Small intestine (tissue), 7 donors: ENCODE measurements around the gene RRM2. TPM values are rescaled to one million over a fixed set of nuclear protein-coding genes. Genes with fewer than 3 reads are reported as not detected.

Experiments used
- DNase-seq, 2 donors: peaks; one replicate each; pipeline versions ENCODE4 v3.0.0 to v3.0.0-alpha.2; 2013
- FAIRE-seq: peaks from 2 replicates; lab custom pipeline; 2012; peaks lifted over from hg19 to GRCh38; lab: Jason Lieb, UNC
- H3K27ac ChIP-seq, 3 donors: one replicate each; pipeline ENCODE4 v1.5.1; 2013; ENCODE audit warnings: low read length in 2 of 3, mild to moderate bottlenecking in 2 of 3, control low read depth in 1 of 3, inconsistent platforms in 1 of 3, low read depth in 1 of 3, moderate library complexity in 1 of 3
- H3K27me3 ChIP-seq, 3 donors: one replicate each; pipeline ENCODE4 v1.6.1; 2013; ENCODE audit warnings: low read length in 3 of 3, inconsistent platforms in 1 of 3; ENCODE audit not compliant: control insufficient read depth in 3 of 3, insufficient read depth in 3 of 3
- H3K36me3 ChIP-seq, 3 donors: one replicate each; pipeline ENCODE4 v1.6.1; 2013; ENCODE audit warnings: low read length in 3 of 3, inconsistent platforms in 1 of 3, low read depth in 1 of 3, mild to moderate bottlenecking in 1 of 3, moderate library complexity in 1 of 3; ENCODE audit not compliant: control insufficient read depth in 3 of 3, insufficient read depth in 2 of 3
- H3K4me1 ChIP-seq, 3 donors: one replicate each; pipeline ENCODE4 v1.6.1; 2013; ENCODE audit warnings: low read length in 2 of 3, inconsistent platforms in 1 of 3, low read depth in 1 of 3, mild to moderate bottlenecking in 1 of 3, moderate library complexity in 1 of 3; ENCODE audit not compliant: control insufficient read depth in 3 of 3, insufficient read depth in 2 of 3
- H3K4me3 ChIP-seq, 3 donors: one replicate each; pipeline ENCODE4 v1.5.1; 2013; ENCODE audit warnings: low read length in 3 of 3, control low read depth in 1 of 3, inconsistent platforms in 1 of 3, low read depth in 1 of 3, mild to moderate bottlenecking in 1 of 3, moderate library complexity in 1 of 3
- H3K9me3 ChIP-seq, 2 donors: one replicate each; pipeline ENCODE4 v1.6.1; 2013; ENCODE audit warnings: low read depth in 1 of 2, low read length in 1 of 2; ENCODE audit not compliant: control insufficient read depth in 2 of 2, insufficient read depth in 1 of 2
- WGBS, 3 donors: extraction: QIAGEN DNeasy Blood & Tissue Kit; methylation state at CpG; one replicate each; pipeline ENCODE4 v1.1.7; 2013; 5-methylcytosine and 5-hydroxymethylcytosine counted together
- polyA plus RNA-seq, 4 donors: library from polyadenylated mRNA; stranded (reverse) in 3 of 4; unstranded in 1 of 4; fragments of 200-250 nt in 3 of 4; fragments of 120-200 nt in 1 of 4; gene quantifications; one replicate each; pipeline versions ENCODE4 v1.2.1 to v1.2.3, GENCODE V29; 2013
- donor health status: healthy with polysubstance abuse.
- donor health status: control.
- donor health status: control.
- donor health status: Bipolar disorder and iron deficiency.
- donor health status: healthy.

Gene RRM2
- polyA plus RNA-seq, 4 donors: 5.4 to 62.9 (median 19.9) TPM

- WGBS, 3 donors: 59 to 78% (median 68%) methylated on average over 14 of the region's 14 CpGs
- DNase-seq (no peak), FAIRE-seq (no peak)
- no peaks in the 10 kb centered on the region for H3K27me3 ChIP-seq
- no peaks in the 10 kb centered on the region for H3K36me3 ChIP-seq
- peaks cover 0 to 19% (median 3%) of the 10 kb centered on the region in 3 donors for H3K4me1 ChIP-seq
- no peaks in the 10 kb centered on the region for H3K9me3 ChIP-seq
- peak overlapping the region; percentile 91 to 95 (median 92) for H3K27ac ChIP-seq
- H3K4me3 ChIP-seq: peak overlapping the region in 2 of 3 donors; percentile 61 to 67
Measured at GRCh38 chr2:10119601-10120157, 2.9 kb upstream of the RRM2 start.

- H3K27ac ChIP-seq: peak overlapping the region; percentile 91 to 95 (median 92)
- H3K4me1 ChIP-seq: peaks cover 0 to 25% (median 4%) of the 10 kb centered on the region in 3 donors
- FAIRE-seq (no peak), DNase-seq (peak; percentile 98)
- no peaks in the 10 kb centered on the region for H3K27me3 ChIP-seq
- no peaks in the 10 kb centered on the region for H3K9me3 ChIP-seq
- no peaks in the 10 kb centered on the region for H3K36me3 ChIP-seq
- peak overlapping the region; percentile 42 to 67 (median 61) for H3K4me3 ChIP-seq
- 0 to 1% (median 1%) methylated on average over 60 of the region's 60 CpGs for WGBS, 3 donors
Measured at GRCh38 chr2:10120158-10120876, 2.2 kb upstream of the RRM2 start.

DNA sequence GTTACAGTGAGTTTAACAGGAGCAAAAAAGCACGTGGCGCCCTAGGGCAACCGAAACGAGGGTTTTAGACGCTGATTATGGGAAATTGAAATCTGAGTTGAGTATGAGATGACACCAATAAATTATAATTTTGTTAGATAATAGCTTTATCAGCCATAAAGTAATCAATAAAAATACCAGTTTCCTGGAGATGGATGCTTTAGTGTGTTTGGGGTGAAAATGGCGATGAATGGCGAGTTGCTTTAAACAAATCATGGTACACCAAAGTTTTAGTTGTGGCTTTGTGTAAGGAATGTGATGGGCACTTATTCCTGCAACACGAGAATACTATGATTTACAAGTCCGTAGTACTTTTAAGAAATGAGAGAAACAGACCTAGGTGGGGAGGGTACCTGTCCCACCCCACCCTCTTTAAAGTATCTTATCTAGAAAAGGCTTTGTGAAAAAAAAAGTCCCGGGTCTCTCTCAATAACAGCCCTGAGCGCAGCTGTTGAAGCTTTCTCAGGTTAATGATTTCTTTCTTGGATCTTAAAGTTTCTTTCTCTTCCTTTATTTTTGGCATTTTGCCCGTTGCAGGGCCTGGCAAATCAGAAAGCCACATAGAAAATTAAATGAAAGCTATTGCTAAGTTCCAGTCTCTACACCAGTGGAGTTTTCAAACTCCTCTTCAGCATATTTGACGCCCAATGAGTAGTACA lies 1.5 kb upstream of the RRM2 start:
- whole genome bisulfite sequencing, 3 donors: 3 to 15% (median 5%) methylated on average over 13 of the region's 13 CpGs
- Histone ChIP-seq H3K27ac (peak overlapping the region; percentile 91 to 95 (median 92)), H3K27me3 (no peaks in the 10 kb centered on the region), H3K4me1 (peaks cover 0 to 32% (median 8%) of the 10 kb centered on the region in 3 donors), H3K36me3 (peaks cover 0 to 2% (median 0%) of the 10 kb centered on the region in 3 donors), H3K4me3 (peak overlapping the region; percentile 42 to 67 (median 61)), H3K9me3 (no peaks in the 10 kb centered on the region)
- DNase-seq: peak; percentile 80 to 85
- FAIRE-seq: no peak

GRCh38 chr2:10123281-10123680 lies 742 bp downstream of the RRM2 start:
- H3K9me3 ChIP-seq: no peaks in the 10 kb centered on the region
- H3K27ac ChIP-seq: no peak overlapping the region
- DNase-seq (no peak), FAIRE-seq (no peak)
- H3K36me3 ChIP-seq: peaks cover 0 to 2% (median 0%) of the 10 kb centered on the region in 3 donors
- H3K27me3 ChIP-seq: no peaks in the 10 kb centered on the region
- H3K4me3 ChIP-seq: peak overlapping the region; percentile 37 to 70 (median 65)
- peaks cover 1 to 46% (median 13%) of the 10 kb centered on the region in 3 donors for H3K4me1 ChIP-seq
- 3 to 5% (median 3%) methylated on average over 18 of the region's 18 CpGs for WGBS, 3 donors

- no peak overlapping the region for H3K27ac ChIP-seq
- 10 to 15% (median 13%) methylated on average over 5 of the region's 5 CpGs for WGBS, 3 donors
- FAIRE-seq: no peak
- peak; percentile 83 to 84 for DNase-seq
- H3K9me3 ChIP-seq: no peaks in the 10 kb centered on the region
- H3K27me3 ChIP-seq: no peaks in the 10 kb centered on the region
- peaks cover 0 to 2% (median 0%) of the 10 kb centered on the region in 3 donors for H3K36me3 ChIP-seq
- H3K4me1 ChIP-seq: peaks cover 3 to 48% (median 13%) of the 10 kb centered on the region in 3 donors
- no peak overlapping the region for H3K4me3 ChIP-seq
Measured at GRCh38 chr2:10124538-10125045, 2.1 kb downstream of the RRM2 start.

GRCh38 chr2:10125842-10126631 lies 3.5 kb downstream of the RRM2 start:
- FAIRE-seq (no peak), DNase-seq (peak; percentile 55 to 88)
- Histone ChIP-seq H3K27me3 (no peaks in the 10 kb centered on the region), H3K4me1 (peaks cover 3 to 44% (median 13%) of the 10 kb centered on the region in 3 donors), H3K36me3 (peaks cover 0 to 2% (median 0%) of the 10 kb centered on the region in 3 donors), H3K9me3 (no peaks in the 10 kb centered on the region), H3K4me3 (no peak overlapping the region), H3K27ac (peak overlapping the region in 2 of 3 donors; percentile 28 to 43)
- WGBS, 3 donors: 20 to 72% (median 34%) methylated on average over 6 of the region's 6 CpGs

GRCh38 chr2:10126632-10127026 lies 4.1 kb downstream of the RRM2 start:
- Histone ChIP-seq H3K4me1 (peaks cover 3 to 42% (median 13%) of the 10 kb centered on the region in 3 donors), H3K27me3 (no peaks in the 10 kb centered on the region), H3K36me3 (peaks cover 0 to 2% (median 0%) of the 10 kb centered on the region in 3 donors), H3K27ac (peak overlapping the region in 1 of 3 donors; percentile 43), H3K4me3 (no peak overlapping the region), H3K9me3 (no peaks in the 10 kb centered on the region)
- DNase-seq (peak; percentile 70 to 83), FAIRE-seq (no peak)
- 12 to 42% (median 28%) methylated on average over 5 of the region's 5 CpGs for WGBS, 3 donors
